NCI-H1694 treated with DMSO at 0.1 percent for 48 hours (cell line): ENCODE results near the gene OSBPL10.

Experiments
- DNase-seq: peaks from one replicate; lab custom pipeline; 2025; lab: John Stamatoyannopoulos, UW

OSBPL10 gene

DNA sequence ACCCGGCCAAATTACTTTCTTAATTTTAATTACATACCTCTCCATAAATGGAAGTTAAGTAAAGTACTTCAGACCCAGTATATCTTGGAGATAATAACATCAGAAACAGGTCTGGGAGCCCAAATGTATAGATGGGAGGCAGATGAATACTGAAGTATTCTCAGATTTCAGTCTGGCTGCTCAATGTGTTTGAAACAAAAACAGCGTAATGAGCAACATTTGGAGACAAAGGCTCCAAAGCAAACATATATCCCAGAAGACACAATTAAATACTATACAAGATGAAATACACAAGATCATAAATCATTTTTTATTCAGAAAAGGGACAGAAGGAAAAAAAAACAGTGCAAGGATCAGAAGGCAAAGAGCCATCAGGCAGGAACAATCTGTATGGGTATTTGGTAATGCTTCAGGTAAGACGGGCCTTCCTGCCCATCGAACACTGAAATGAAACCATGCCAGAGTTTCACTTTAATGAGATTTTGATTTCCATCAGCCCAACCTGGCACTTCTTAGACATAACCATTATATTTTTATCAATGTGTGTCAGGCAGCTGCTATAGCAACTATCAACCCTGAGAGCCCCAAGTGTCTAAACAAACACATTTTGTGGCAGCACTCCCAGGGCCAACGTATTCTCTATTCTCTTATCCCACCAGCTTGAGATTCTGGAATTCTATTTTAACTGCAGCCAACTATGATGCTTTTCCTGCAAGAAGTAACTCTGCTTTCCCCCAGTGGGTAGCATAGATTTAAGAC, 237.6 kb downstream of the OSBPL10 start:
- DNase-seq: no peak

- DNase-seq: no peak
These were observed 240.7 kb downstream of the OSBPL10 start for GRCh38 chr3:31740397-31740796.

GRCh38 chr3:31738412-31738811, 242.7 kb downstream of the OSBPL10 start:
- DNase-seq: no peak

- DNase-seq: no peak
These were observed 245.4 kb downstream of the OSBPL10 start for GRCh38 chr3:31735667-31736066.

GRCh38 chr3:31733234-31733667, 247.8 kb downstream of the OSBPL10 start:
- peak; percentile 2 for DNase-seq

GRCh38 chr3:31732548-31732947, 248.5 kb downstream of the OSBPL10 start:
- no peak for DNase-seq

DNA sequence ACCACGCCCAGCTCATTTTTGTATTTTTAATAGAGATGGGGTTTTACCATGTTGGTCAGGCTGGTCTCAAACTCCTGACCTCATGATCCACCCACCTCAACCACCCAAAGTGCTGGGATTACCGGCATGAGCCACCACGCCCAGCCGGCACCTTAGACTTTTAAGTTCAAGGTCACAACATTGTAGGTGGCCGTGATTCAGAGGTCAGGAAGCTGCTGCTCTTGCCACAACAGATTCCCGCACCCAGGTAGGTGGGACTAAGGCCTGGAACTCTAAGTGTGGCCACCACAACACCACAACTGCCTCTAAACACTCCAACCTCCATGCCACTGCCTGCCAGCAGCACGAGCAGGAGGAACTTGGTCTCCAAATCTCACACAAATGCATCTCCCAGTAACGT, 251.5 kb downstream of the OSBPL10 start:
- DNase-seq: no peak

DNA sequence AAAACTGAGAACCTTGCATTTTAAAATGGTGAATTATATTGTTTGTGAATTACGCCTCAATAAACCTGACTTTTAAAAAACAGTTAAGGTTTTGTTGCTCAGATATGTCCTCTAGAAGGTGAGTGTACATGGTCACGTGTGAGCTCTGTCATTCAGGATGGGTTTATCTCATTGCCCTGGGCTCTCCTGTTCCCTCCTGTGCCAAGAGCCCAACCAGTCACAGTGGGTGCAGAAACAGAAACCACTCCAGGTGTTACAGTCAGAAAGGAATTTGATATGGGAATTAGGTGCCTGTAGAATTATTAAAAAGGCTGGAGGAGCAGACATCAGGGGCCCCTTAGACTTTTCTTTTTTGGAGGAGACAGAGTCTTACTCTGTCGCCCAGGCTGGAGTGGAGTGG, 252.0 kb downstream of the OSBPL10 start:
- DNase-seq: no peak

- DNase-seq: no peak
These were observed 252.7 kb downstream of the OSBPL10 start for GRCh38 chr3:31728403-31728802.

DNA sequence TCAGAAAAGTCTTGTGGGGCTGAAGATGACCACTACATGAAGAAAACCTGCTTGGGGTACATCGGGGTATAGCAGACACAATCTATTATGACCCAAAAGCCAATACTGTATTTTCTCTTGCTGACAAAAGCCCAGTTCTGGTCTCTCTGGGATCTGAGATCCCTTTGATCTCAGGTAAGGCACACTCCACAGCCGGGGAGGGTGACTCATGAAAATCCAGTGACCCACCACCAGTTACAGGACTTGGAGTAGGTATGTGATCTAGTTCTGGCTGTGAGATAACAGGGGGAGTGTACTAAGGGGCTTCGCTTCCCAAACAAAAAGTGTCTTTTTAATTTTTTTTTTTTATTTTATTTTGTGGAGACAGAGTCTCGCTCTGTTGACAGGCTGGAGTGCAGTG, 255.1 kb downstream of the OSBPL10 start:
- no peak for DNase-seq

DNA sequence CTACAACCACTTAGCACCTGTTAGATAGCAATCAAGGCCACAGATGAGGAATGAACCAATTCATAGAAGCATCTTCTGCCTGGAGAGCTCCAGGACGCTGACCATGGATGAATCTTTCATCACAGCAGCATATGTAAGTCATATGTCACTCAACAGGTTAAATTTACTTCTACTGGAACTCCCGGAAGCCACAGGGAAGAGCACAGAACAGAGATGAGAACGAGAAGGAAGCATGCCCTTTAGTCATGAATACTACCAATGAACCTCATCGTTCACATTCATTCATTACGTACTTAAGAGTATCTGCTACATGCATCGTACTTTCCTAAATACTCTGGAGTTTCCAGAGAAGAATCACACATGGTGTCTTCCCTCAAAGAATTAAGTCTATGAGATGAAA, 255.5 kb downstream of the OSBPL10 start:
- DNase-seq: no peak

DNA sequence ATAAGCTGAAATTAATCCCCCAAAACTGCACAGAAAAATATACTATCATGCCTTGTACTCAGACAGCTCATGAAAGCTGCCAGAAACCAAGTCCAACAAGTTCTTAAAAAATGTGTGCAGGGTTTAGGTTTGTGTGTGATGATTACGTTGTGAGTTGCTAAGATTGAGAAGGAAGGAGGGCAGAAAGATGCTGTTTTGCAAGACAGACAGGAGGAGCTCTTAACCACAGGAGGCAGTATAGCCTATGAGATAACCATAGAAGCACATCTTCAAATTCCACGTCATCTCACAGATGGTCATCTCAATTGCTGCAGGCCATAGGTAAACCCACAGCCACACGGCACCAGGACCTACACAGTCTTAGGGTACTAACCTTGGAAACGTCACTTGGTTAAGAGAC, 256.4 kb downstream of the OSBPL10 start:
- DNase-seq: no peak

DNA sequence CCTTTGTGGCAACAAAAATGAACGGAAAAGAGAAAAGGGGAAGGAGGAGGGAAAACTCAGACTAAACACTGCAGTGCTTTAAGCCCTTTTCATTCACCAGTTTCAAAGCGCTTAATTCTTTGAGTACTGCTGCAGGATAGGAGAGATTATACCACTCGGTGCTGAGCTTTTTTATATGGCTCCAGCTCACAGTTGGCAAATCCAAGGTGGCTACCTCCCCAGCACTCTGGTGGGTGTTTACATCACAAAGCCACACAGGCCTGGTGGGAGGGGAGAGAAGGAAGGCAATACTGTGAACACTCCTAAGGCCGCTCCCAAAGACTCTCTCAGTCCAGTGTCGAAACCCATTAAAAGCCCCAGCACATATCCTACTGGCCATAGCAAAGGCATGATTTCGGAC, 256.9 kb downstream of the OSBPL10 start:
- DNase-seq: no peak

GRCh38 chr3:31723701-31724100, 257.4 kb downstream of the OSBPL10 start:
- DNase-seq: no peak

- no peak for DNase-seq
These were observed 259.4 kb downstream of the OSBPL10 start for GRCh38 chr3:31721676-31722075.

DNA sequence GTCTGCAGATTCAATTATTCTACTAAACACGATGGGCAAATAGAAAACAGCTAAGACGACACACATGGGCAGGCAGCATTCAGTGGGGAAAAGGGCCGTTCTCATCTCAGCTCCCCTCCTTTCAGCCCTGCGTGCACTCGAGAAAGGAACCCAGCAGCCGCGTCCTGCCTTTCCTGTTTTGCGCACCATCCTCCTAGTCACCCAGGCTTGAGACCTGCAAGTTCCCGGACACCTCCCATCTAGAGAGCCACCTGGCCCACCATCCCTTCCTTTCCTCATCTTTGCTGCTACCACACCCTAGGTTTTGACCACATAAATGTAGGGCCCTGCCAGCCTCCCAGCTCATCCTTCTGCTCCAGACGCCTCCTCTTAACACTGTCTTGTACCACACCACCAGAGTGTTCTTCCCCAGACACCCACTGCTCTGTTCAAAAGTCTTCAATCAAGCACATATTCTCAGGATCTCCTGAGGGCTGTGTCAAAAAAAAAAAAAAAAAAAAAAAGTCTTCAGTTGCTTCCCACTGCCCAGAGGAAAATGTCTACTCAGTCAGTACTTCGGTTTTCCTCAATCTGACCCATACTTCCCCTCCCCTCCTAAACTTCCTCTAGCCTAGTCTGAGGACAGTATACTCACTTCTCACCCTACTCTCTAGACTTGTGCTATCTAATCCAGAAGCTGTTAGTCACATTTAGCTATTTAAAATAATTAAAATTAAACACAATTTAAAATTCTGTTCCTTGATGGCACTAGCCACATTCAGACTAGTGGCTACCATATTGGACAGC, 266.4 kb downstream of the OSBPL10 start:
- no peak for DNase-seq

- no peak for DNase-seq
These were observed 267.2 kb downstream of the OSBPL10 start for GRCh38 chr3:31713816-31714215.

DNA sequence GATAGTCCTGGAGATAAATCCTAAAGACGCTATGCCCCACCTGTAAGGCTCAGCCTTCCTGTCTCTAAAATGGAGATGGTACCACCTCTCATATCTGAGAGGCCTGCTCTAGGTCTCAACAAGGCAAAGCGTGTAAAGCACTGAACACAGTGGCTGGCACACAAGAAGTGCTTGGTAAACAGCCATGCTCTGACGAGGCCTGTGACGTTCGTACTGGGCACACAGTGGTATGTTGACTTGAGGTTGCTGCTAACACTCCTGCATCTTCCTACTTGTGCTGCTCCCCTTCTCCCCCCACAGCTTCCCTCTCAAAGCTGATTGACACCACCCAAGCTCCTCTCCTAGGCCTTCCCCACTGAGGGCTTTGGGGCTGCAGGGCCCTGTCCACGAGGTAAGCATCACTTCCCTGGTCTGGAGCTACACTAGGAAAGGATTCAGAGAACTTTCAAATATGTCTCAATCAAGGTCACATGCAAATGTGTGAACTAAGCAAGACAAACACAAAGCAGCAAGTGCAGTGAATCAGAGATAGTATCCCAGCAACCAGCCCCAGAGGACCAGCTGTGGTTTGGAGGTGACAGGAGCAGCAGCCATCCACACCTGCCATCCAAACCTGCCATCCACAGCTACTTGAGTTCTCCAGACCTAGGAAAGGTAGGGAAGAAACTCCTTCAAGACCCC, 270.8 kb downstream of the OSBPL10 start:
- no peak for DNase-seq

DNA sequence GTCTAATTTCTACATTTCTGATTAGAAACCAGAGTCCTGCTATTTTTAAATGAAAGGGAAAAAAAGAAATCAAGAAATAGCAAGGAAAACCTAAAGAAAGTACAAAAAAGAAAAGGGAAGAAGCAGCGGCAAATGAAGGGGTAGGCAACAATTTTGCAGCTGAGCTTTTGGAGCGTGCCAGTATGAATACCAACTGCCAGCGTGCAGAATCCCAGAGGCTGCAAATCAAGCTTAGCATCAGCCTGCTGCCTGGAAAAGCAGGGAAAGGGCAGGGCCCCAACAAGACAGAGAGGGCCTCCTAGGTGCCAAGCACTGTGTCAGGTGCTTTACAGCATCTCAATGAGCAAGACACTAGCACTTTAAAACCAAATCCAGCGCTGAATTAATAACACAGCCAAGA, 271.5 kb downstream of the OSBPL10 start:
- no peak for DNase-seq

- DNase-seq: no peak
These were observed 272.1 kb downstream of the OSBPL10 start for GRCh38 chr3:31709005-31709404.

- peak; percentile 6 for DNase-seq
These were observed 273.8 kb downstream of the OSBPL10 start for GRCh38 chr3:31707286-31707685.

DNA sequence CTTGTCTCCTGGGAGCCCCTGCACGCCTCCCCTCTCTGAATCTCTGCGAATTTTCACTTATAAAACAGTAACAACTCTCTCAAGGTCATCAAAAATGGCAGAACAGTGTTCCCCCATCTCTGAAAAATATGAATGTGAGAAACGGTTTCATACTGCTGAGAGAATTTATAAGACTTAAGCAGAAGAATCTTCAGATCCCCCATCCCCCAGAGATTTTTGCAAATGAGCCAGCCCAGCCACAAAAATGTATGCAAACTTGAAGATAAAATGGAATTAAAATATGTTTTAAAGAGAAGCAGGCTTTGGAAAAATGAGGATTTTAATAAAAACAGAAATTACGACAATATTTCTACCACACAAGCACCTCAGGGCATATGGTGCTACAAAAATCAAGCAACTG, 275.3 kb downstream of the OSBPL10 start:
- no peak for DNase-seq
